Endodermal cell (in vitro differentiated cells): ENCODE results near the gene ERGIC1. TPM values are rescaled to one million over a fixed set of nuclear protein-coding genes. Genes with fewer than 3 reads are reported as not detected.
A peak's percentile ranks its signal among the peaks of the same experiment; 100 is the strongest.
"Not testable (repeated sequence)": the region's sequence is repeated elsewhere in the genome, so short reads cannot be mapped to it uniquely, and the experiment has no call there.

Experiments
- DNase-seq: peaks from one replicate; pipeline ENCODE4 v3.0.0-alpha.2; 2017
- H3K27ac ChIP-seq: 2 replicates; pipeline ENCODE4 v1.5.1; 2013; ENCODE audit warnings: mild to moderate bottlenecking, low read depth, low read length, moderate library complexity
- H3K27me3 ChIP-seq: 2 replicates; pipeline ENCODE4 v1.6.1; 2013; ENCODE audit warnings: mild to moderate bottlenecking, low read length, moderate library complexity; ENCODE audit not compliant: insufficient read depth, control insufficient read depth, poor library complexity, severe bottlenecking
- H3K36me3 ChIP-seq: 2 replicates; pipeline ENCODE4 v1.7.0; 2013; ENCODE audit warnings: mild to moderate bottlenecking, low read length, moderate library complexity; ENCODE audit not compliant: control insufficient read depth, insufficient read depth
- H3K4me1 ChIP-seq: one replicate; pipeline ENCODE4 v1.7.0; 2013; ENCODE audit warnings: low read length; ENCODE audit not compliant: control insufficient read depth, insufficient read depth
- H3K4me3 ChIP-seq: 2 replicates; pipeline ENCODE4 v1.5.1; 2013; ENCODE audit warnings: mild to moderate bottlenecking, low read length, moderate library complexity
- H3K9ac ChIP-seq: 2 replicates; pipeline ENCODE4 v1.6.1; 2013; ENCODE audit warnings: mild to moderate bottlenecking, low read length, moderate library complexity; ENCODE audit not compliant: poor library complexity, severe bottlenecking; ENCODE audit errors: extremely low read depth
- H3K9me3 ChIP-seq: 2 replicates; pipeline ENCODE4 v1.6.1; 2013; ENCODE audit warnings: mild to moderate bottlenecking, low read length, moderate library complexity; ENCODE audit not compliant: control insufficient read depth
- H3K27ac Mint-ChIP-seq: 2 replicates; pipeline ENCODE4 v1.8.0; 2020; ENCODE audit warnings: mixed read lengths
- H3K27me3 Mint-ChIP-seq: 2 replicates; pipeline ENCODE4 v1.8.0; 2021; ENCODE audit warnings: mild to moderate bottlenecking, mixed read lengths; ENCODE audit not compliant: insufficient read depth
- H3K36me3 Mint-ChIP-seq: 2 replicates; pipeline ENCODE4 v1.8.0; 2020; ENCODE audit warnings: low read depth, mixed read lengths
- H3K4me1 Mint-ChIP-seq: 2 replicates; pipeline ENCODE4 v1.8.0; 2020; ENCODE audit warnings: mixed read lengths
- H3K4me3 Mint-ChIP-seq: 2 replicates; pipeline ENCODE4 v1.8.0; 2020; ENCODE audit warnings: mild to moderate bottlenecking, moderate library complexity, mixed read lengths
- H3K9me3 Mint-ChIP-seq: 2 replicates; pipeline ENCODE4 v1.8.0; 2020; ENCODE audit warnings: mild to moderate bottlenecking, mixed read lengths
- CTCF ChIP-seq: fragments of 200-600 bp; sonication (generic); conservative IDR thresholded peaks from 2 replicates; pipeline ENCODE4 v1.5.0; 2021; ENCODE audit warnings: antibody characterized with exemption, mild to moderate bottlenecking
- WGBS, 2 experiments: methylation state at CpG; one replicate each; pipeline versions ENCODE4 v1.1.5 to v1.1.7; 2013; ENCODE audit warnings: missing lambda C conversion rate in 2 of 2, mixed read lengths in 1 of 2; ENCODE audit not compliant: insufficient coverage in 1 of 2, insufficient read length in 1 of 2; 5-methylcytosine and 5-hydroxymethylcytosine counted together
- total RNA-seq, 2 donors: library from RNA; stranded (reverse); fragmentation: NEBNext Ultra II Directional in 1 of 2; extraction: Animal tissue kit (Norgen Biotek cat#: 25700) in 1 of 2; gene quantifications; 2 replicates in 1 of 2; 3 replicates in 1 of 2; pipeline ENCODE4 v1.2.1, GENCODE V29; 2021

Gene ERGIC1
- total RNA-seq, 2 donors from 2014 or later = 81.9 to 94.8 TPM

DNA sequence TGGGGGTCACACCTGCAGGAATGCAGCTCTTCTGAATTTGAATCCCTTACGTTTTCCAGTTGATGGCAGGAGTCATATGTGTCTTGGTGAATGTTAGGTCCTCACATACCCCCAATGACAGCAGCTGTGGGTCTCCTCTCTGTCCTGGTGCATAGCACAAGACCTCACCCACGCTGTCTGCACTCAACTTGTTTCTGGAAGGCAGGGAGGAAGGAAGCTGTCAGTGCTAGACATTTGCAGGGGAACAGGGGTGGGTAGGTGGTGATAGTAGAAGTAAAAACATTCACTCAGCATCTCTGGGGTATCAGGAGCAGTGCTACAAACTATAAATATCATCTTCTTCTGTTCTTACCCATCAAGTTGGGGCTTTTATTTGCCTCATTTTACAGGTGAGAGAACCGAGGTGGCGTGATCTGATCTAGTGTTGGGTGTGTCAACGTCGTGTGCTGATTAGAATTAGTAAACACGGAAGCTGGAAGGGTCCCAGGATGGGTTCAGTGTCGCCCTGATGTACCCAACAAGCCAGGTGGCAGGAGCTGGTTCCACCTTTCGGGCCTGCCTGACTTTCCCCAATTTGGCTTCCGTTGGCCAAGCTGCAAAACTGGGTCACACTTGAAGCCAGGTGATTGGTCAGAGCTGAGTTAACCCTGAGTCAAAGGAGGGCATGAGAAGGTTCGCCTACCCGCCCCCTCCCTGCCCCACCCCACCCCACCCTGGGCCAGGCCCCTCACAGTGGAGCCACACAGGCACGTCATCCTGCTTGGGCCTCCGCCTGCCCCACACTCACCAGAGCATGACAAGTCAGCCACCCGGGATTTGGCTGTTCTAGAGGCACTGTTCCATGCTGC lies 15.8 kb downstream of the ERGIC1 start:
- no peak overlapping the region for H3K27ac ChIP-seq
- Mint-ChIP-seq H3K36me3 (peaks cover 3% of the 10 kb centered on the region), H3K27me3 (no peaks in the 10 kb centered on the region), H3K4me3 (no peak overlapping the region), H3K4me1 (peaks cover 21% of the 10 kb centered on the region), H3K9me3 (no peaks in the 10 kb centered on the region), H3K27ac (peak overlapping the region; percentile 14)
- no peak overlapping the region for H3K4me3 ChIP-seq
- no peaks in the 10 kb centered on the region for H3K27me3 ChIP-seq
- no peak for DNase-seq
- no peak for TF ChIP-seq CTCF
- WGBS, 2 experiments = 94 to 100% methylated on average over 6 to 15 of the region's 15 CpGs
- H3K36me3 ChIP-seq = peaks cover 20% of the 10 kb centered on the region
- H3K9ac ChIP-seq = no peak overlapping the region
- H3K9me3 ChIP-seq = no peaks in the 10 kb centered on the region
- peaks cover 7% of the 10 kb centered on the region for H3K4me1 ChIP-seq

- Histone ChIP-seq H3K9me3 (no peaks in the 10 kb centered on the region), H3K27ac (no peak overlapping the region), H3K4me1 (peaks cover 2% of the 10 kb centered on the region), H3K4me3 (no peak overlapping the region), H3K27me3 (no peaks in the 10 kb centered on the region), H3K9ac (no peak overlapping the region), H3K36me3 (peaks cover 20% of the 10 kb centered on the region)
- peaks cover 5% of the 10 kb centered on the region for H3K36me3 Mint-ChIP-seq
- no peak overlapping the region for H3K27ac Mint-ChIP-seq
- H3K9me3 Mint-ChIP-seq = no peaks in the 10 kb centered on the region
- peaks cover 18% of the 10 kb centered on the region for H3K4me1 Mint-ChIP-seq
- WGBS, 2 experiments = 90 to 97% methylated on average over 5 to 6 of the region's 6 CpGs
- no peaks in the 10 kb centered on the region for H3K27me3 Mint-ChIP-seq
- DNase-seq = no peak
- no peak overlapping the region for H3K4me3 Mint-ChIP-seq
- TF ChIP-seq CTCF = no peak
These were observed 16.4 kb downstream of the ERGIC1 start for GRCh38 chr5:172850454-172850797.

GRCh38 chr5:172851254-172851653 lies 17.2 kb downstream of the ERGIC1 start:
- peaks cover 15% of the 10 kb centered on the region for H3K36me3 ChIP-seq
- not testable (repeated sequence) for H3K27me3 ChIP-seq, H3K4me3 Mint-ChIP-seq, H3K27ac Mint-ChIP-seq, DNase-seq, H3K9ac ChIP-seq, H3K4me1 ChIP-seq, H3K9me3 ChIP-seq, H3K36me3 Mint-ChIP-seq, H3K27ac ChIP-seq, H3K27me3 Mint-ChIP-seq, H3K4me3 ChIP-seq, H3K9me3 Mint-ChIP-seq
- peaks cover 17% of the 10 kb centered on the region for H3K4me1 Mint-ChIP-seq
- 96 to 99% methylated on average over 7 to 9 of the region's 9 CpGs for WGBS, 2 experiments
